HPDE6-E6E7 (cell line): ENCODE results near the gene ORC3.
"Not testable (repeated sequence)": the region's sequence is repeated elsewhere in the genome, so short reads cannot be mapped to it uniquely, and the experiment has no call there.

Experiments
- DNase-seq: peaks from one replicate; pipeline ENCODE4 v3.0.0; 2011; ENCODE audit warnings: missing footprints; ENCODE audit errors: extremely low spot score

ORC3 gene

DNA sequence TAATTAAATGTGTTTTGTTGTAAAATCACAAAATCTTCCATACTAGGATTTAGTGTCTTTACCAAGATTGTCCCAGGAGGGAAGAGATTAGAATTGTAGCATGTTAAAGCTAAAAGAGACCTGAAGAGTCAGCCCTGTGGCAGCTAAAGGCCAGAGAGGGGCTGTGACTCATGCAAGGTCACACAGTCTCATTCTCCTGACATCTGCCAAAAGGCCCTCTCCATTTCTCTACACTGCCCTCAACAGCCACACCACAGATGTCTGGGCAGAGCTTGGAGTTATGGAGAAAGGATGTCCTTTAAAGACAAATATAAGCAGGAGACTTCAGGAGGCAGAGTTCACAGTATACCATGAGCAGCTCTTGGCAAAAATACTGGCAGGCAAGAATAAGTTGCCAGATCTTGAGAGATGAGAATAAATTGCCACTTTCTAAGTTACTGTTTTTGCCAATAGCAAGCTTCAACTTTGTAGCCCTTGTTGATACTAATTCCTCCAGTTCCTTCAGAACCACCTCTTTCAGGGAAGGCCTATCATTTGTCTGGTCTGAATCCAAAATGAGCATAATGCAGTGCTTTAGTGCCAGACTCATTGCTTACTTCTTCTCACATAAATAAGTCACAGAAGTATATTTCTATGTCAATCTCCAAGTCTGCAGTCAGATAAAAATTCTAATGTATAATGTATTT lies 70.4 kb downstream of the ORC3 start:
- no peak for DNase-seq

DNA sequence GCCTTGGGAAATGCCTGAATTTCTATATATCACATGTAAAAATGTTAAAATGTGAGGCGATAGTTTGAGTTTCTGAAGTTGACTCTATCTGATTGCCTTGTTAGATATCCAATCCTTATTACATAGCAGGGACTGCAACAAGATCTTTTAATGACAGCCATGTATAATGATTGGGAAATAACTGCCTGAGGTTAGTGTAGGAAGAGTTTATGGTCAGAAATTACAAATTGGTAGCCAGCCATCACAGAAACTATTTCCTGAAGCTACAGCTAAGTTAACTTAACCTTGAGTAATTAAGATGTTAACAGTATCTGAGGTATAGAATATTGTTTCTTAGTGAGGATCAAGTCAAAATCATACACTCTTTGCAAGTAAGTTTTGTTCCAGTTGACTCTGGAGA lies 71.1 kb downstream of the ORC3 start:
- no peak for DNase-seq

- DNase-seq, result no peak
These were observed 71.6 kb downstream of the ORC3 start for GRCh38 chr6:87661503-87661902.

GRCh38 chr6:87663434-87663833 lies 73.5 kb downstream of the ORC3 start:
- no peak for DNase-seq

GRCh38 chr6:87664921-87665485 lies 75.1 kb downstream of the ORC3 start:
- no peak for DNase-seq

DNA sequence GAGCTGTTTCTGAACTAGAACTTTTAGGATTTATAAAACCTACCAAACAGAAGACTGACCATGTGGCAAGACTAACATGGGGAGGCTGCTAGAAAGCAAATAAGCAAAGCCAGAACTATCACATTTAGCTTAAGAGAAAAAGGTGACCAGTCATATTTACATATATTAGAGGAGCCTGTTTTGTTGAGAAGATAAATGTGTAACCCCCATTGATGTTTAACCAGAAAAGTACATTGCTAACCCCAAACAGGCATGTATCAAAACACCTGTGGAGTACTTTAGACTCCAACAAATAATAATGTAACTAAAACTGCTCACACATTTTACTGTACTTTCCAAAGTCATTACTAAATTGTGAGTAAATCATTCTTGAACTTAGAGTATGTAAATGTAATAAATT lies 77.1 kb downstream of the ORC3 start:
- DNase-seq, result no peak

GRCh38 chr6:87668013-87668412 lies 78.1 kb downstream of the ORC3 start:
- no peak for DNase-seq

- no peak for DNase-seq
These were observed 79.1 kb downstream of the ORC3 start for GRCh38 chr6:87669051-87669450.

DNA sequence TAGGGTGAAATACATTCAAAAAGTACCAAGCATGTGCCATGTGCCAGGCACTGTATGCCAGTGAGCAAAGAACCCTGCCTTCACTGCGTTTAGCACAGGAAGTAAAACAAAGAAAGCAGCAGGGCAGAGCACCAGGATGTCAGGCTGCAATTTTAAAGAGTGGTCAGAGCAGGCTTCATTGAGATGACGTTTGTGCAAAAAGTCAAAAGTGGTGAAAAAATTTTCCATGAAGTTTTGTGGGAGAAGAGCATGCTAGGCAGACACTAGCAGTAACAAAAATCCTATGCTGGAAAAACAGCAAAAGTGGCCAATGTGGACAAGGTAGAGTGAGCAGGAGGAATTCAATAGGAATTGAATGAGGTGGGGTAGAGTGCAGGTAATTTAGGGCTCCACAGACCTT lies 80.8 kb downstream of the ORC3 start:
- no peak for DNase-seq

GRCh38 chr6:87671555-87672029 lies 81.7 kb downstream of the ORC3 start:
- no peak for DNase-seq

- no peak for DNase-seq
These were observed 82.7 kb downstream of the ORC3 start for GRCh38 chr6:87672641-87673040.

DNA sequence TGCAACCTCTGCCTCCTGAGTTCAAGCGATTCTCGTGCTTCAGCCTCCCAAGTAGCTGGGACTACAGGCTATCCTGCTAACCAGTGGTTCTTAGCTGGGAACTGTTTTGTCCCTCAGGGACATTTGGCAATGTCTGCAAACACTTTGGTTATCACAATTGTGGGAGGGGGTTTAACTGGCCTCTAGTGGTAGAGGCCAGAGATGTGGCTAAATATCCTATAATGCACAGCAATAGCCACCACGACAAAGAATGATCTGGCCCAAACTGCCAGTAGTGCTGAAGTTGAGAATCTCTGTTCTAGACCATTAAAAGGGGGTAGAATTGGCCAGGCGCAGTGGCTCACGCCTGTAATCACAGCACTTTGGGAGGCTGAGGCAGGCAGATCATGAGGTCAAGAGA lies 83.3 kb downstream of the ORC3 start:
- no peak for DNase-seq

GRCh38 chr6:87674290-87674689 lies 84.4 kb downstream of the ORC3 start:
- no peak for DNase-seq

GRCh38 chr6:87675004-87675681 lies 85.2 kb downstream of the ORC3 start:
- DNase-seq, result no peak

- DNase-seq, result no peak
These were observed 92.4 kb downstream of the ORC3 start for GRCh38 chr6:87682310-87682709.

DNA sequence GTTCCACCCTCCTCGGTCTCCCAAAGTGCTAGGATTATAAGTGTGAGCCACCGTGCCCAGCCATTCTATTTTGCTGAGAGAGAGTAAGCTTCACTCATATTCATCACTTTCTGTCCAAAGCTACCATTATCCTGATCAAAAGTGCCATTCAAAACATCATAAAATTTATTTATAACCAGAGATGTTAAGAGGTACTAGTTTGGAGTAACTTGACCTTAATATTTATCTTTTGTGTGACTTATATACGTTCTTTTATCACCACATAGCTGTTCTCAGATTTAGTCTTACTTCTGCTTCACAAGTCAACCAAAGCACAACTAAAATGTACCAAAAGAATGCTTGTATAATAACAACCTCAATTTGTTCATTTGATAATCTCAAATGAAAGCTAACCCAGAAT lies 94.0 kb downstream of the ORC3 start:
- no peak for DNase-seq

GRCh38 chr6:87684895-87685654 lies 95.1 kb downstream of the ORC3 start:
- no peak for DNase-seq

GRCh38 chr6:87686636-87687205 lies 96.8 kb downstream of the ORC3 start:
- not testable (repeated sequence) for DNase-seq

DNA sequence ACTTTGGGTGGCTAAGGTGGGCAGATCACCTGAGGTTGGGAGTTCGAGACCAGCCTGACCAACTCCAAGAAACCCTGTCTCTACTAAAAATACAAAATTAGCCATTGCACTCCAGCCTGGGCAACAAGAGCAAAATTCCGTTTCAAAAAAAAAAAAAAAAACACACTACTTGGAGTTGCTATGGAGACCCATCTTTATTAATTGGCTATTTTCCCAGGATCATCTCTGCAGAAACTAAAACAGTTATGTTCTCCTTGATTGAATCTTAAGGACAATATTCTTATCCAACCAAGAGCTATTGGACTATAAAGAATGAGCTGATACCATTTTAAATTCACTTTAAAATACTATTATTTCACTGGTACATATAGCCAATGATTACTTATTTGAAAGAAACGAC lies 97.4 kb downstream of the ORC3 start:
- no peak for DNase-seq

GRCh38 chr6:87687893-87688292 lies 98.0 kb downstream of the ORC3 start:
- not testable (repeated sequence) for DNase-seq

DNA sequence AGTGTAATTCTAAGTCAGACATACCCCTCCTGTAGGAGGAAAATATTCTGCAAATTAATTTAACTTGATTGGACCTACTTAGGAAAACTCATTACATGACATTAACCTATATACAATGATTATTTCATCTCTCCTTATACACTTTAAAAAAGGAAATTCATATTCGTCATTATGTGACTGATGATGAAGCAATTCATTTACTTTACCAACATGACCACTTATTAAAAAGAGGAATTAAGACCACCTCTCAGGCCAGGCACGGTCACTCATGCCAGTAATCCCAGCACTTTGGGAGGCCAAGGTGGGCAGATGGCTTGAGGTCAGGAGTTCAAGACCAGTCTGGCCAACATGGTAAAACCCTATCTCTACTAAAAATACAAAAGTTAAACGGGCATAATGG lies 100.5 kb downstream of the ORC3 start:
- no peak for DNase-seq

- no peak for DNase-seq
These were observed 102.2 kb downstream of the ORC3 start for GRCh38 chr6:87692086-87692485.
